ACHN (cell line): ENCODE results near the gene SAFB2.

Experiments used
- DNase-seq: peaks from one replicate; pipeline ENCODE4 v3.0.0-alpha.2; 2015
- in situ Hi-C: cut with HindIII; loops from 2 replicates; pipeline ENCODE4 v1.10.0; 2017; ENCODE audit warnings: low sequenced_read_pairs, low pct_ligation_motif_present, low pct_unique_long_range_greater_than_20kb

SAFB2 gene

GRCh38 chr19:5563935-5564612 is 58.5 kb downstream of the SAFB2 start:
- no peak for DNase-seq
- in situ Hi-C loops, result no loop called here

DNA sequence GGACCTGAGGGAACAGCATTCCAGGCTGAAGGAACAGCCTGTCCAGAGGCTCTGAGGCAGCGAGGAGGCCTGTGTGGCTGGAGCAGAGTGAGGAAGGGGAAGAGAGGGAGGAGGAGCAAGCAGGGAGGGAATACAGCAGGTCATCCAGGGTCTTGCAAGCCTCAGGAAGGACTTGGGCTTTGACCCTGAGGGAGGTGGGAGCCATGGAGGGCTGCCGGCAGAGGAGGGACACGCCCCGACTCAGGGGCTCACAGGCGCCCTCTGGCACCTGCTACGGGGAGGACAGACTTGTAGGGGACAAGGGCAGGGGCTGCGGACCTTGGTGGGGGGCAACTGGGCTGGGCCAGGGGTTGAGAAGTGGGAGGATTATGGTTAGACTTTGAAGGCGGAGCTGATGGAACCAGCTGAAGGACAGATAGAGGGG is 59.6 kb downstream of the SAFB2 start:
- no peak for DNase-seq
- in situ Hi-C loops, result no loop called here

DNA sequence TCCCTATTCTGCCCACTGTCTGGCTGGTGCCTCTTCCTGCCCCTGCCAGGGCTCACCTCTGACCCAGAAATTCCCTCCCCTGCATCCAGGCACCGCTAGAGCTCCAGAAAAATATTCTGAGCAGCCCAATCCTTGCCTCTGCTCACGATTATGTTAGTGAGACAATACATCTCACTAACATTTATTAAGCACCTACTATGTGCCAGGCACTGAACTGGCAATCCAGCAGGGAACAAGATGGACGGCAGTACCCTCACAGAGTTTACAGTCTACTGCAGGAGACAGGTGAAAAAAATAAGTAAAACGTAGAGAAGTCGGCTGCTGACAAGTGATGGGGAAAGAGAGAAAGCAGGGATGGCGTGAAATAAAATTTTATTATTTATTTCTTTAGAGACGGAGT is 60.3 kb downstream of the SAFB2 start:
- no peak for DNase-seq
- in situ Hi-C loops, result no loop called here

DNA sequence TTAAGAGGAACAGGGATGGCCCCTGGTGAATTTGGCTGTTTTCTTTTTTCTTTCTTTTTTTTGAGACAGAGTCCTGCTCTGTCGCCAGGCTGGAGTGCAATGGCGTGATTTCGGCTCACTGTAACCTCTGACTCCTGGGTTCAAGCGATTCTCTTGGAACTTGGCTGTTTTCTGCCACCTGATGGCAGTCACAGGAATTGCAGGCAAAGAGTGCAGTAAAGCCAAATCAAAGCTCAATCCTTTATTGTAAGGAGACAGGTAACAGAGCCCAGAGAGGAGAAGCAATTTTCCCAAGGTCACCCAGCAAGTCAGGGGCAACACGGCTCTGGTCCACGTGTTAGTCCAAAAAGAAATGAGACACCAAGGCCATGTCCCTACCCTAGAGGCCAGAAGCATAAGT is 61.0 kb downstream of the SAFB2 start:
- no peak for DNase-seq
- in situ Hi-C loops, result no loop called here

GRCh38 chr19:5560156-5560555 is 62.4 kb downstream of the SAFB2 start:
- DNase-seq, result no peak
- in situ Hi-C loops, result no loop called here

DNA sequence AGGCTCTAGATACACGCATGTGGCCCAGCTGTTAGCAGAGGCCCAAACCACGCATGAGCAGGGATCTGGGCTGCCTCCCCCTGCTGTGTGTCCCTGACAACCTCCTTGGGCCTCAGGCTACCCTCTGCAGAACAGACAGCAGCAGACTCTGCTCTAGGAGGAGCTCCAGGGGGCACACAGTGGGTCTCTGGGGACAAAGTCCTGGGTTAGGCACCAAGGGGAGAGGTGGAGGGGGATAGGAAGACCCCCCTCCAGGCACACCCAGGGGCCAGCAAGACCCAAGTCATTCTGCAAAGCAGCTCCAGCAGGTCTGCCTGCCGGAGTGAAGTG is 62.8 kb downstream of the SAFB2 start:
- no peak for DNase-seq
- in situ Hi-C loops, result no loop called here

GRCh38 chr19:5558101-5558621 is 64.4 kb downstream of the SAFB2 start:
- DNase-seq, result no peak

GRCh38 chr19:5557691-5558090 is 64.9 kb downstream of the SAFB2 start:
- DNase-seq, result no peak
- in situ Hi-C loops, result no loop called here

More at GRCh38 chr19:5558101-5558621, 64.4 kb downstream of the SAFB2 start:
- in situ Hi-C loops, result no loop called here

- in situ Hi-C loops, result no loop called here
- DNase-seq, result no peak
Measured at GRCh38 chr19:5554828-5555227, 67.7 kb downstream of the SAFB2 start.

- in situ Hi-C loops, result no loop called here
- DNase-seq, result no peak
Measured at GRCh38 chr19:5553892-5554291, 68.7 kb downstream of the SAFB2 start.

- in situ Hi-C loops, result no loop called here
- peak; percentile 9 for DNase-seq
Measured at GRCh38 chr19:5547881-5548280, 74.7 kb downstream of the SAFB2 start.

- DNase-seq, result no peak
- in situ Hi-C loops, result no loop called here
Measured at GRCh38 chr19:5545984-5546383, 76.6 kb downstream of the SAFB2 start.

GRCh38 chr19:5545051-5545450 is 77.5 kb downstream of the SAFB2 start:
- in situ Hi-C loops, result no loop called here
- DNase-seq, result no peak

DNA sequence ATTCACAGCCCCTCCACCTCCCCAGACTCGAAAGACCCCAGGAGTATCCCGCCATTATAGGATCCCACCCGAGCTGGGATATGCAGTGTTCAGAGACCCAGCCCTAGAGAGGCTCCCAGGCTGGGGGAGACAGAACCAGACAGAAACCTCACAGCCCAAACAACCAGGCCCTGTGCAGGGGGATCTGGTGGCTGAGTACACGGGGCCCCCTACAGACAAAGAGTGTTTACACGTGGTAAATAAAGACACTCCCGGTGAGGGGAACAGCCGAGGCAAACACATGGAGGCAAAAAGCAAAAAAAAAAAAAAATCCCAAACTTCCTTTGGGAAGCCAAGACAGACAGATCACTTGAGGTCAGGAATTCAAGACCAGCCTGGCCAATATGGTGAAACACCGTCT is 79.9 kb downstream of the SAFB2 start:
- DNase-seq, result no peak
- in situ Hi-C loops, result no loop called here

- DNase-seq, result no peak
- in situ Hi-C loops, result no loop called here
Measured at GRCh38 chr19:5541456-5541855, 81.1 kb downstream of the SAFB2 start.

DNA sequence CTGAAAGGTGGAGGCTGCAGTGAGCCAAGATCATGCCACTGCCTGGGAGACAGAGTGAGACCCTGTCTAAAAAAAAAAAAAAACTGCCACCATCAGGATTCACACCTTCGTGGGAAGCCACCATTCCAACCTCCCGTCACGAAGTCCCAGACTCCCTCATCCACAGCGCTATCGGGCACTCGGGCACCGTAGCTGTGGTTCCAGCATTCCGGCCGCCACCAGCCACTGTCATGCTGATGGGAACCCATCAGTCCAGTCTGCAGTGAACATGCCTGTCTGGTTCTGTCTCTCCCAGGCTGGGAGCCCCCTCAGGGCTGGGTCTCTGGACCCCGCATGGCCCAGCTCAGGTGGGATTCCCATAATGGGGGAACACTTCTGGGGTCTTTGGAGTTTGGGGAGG is 82.4 kb downstream of the SAFB2 start:
- no peak for DNase-seq
- in situ Hi-C loops, result no loop called here

DNA sequence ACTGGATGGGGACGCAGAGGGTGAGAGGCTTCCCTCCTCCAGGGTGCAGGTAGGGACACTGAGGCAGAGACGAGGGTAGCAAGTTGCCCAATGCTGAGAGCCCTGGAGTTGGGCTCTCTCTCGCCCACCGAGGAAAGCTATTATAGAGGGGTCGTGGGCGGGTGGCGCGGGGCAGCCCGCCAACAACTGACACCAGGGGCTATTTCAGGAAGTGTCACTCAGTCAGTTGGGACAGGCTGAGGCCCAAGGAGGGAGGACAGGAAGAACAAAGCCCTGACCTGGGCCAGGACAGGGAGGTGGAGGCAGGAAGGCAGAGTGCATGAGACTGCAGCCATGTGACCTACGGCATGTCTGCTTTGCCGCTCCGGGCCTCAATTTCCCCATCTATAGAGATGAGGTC is 84.7 kb downstream of the SAFB2 start:
- in situ Hi-C loops, result no loop called here
- no peak for DNase-seq
